HG03354 (cell line): ENCODE measurements around the gene EYS.

Experiments used
- ATAC-seq: cut with Tn5 transposase; IDR thresholded peaks from one replicate; pipeline ENCODE4 v1.9.1; 2021; ENCODE audit warnings: mild to moderate bottlenecking; ENCODE audit not compliant: unreplicated experiment, poor library complexity, severe bottlenecking

The EYS gene

DNA sequence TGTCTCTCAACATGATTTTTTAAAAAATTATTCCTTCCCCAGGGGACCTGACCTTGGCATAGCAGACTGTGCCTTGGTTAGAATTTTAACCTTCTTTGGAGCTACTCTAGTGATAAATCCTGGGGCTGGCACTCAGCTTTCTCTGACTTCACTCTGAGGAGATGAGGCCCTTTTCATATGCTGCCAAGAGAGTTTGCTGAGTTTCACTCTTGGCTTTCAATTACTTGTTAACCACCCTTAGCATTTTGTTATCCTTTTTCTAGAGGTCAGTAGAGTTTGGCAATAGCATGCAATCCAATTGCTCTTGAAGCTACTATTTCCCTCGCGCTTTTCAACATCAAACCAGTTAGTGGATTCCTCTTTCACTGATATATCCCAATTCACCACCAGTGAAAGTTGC is 920.3 kb downstream of the EYS start:
- ATAC-seq: no peak

DNA sequence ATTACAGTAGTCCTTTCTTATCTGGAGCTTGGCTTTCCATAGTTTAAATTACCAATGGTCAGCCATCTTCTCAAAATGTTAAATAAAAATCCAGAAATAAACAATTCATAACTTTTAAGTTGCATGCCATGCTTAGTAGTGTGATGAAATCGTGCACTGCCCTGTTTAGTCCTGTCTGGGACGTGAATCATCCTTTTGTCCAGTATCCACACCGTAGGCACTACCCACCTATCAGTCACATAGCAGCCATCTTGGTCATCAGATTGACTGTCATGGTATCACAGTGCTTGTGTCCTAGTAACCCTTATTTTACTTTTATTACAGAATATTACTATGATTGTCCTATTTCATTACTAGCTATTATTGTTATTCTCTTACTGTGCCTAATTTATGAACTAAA is 924.1 kb downstream of the EYS start:
- no peak for ATAC-seq

DNA sequence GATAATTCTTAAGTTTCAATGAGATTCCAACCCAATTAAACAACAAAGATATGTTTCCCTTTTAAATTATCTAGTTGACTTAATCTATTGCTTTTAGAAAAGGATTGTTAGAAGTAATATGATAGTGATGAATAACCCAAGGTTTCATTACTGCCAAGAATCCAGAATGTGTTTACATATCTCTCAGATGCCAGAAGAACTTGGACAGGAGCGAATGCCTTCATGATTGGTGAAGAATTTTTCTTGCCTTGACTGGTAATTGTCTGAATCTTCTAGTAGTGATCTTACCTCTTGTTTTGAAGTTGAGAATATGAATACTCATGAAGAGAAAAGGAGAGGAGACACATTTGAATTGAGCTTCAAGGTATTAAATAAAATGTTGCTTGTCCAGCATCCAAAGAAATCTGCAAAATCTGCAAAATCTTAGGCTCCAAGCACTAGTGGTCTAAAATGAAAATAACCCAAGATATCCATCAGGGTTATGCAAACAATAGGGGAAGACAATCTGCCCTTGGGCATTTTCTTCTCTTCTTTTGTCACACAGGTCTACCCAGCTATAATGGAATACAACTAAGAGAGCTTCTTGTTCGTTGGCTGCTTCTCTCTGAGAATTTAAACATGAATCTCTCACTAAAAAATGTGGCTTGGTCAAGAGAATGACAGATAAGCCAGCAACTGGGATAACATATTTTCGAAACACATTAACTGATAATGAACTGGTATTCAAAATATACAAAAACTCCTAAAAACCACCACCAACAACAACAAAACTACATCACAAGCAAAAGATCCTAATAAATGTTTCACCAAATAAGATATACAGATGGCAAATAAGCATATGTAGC is 928.9 kb downstream of the EYS start:
- ATAC-seq: no peak

DNA sequence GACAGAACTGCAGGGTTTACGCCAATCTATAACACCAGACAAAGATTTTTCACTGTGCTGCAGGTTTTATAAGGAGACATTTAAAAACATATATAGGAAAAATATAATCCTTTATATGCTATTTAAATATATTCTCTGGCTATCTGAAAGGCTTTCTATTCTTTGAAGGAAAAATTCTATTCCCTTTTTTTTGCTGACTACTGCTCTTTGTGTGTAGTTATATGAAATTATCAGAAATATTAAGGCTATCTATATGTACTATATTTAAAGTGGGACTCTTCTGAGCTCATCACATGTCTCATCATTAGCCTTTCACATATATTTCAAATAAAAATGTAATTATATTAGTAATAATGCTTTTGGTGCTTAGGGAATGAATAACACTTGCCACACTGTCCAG is 930.7 kb downstream of the EYS start:
- no peak for ATAC-seq

DNA sequence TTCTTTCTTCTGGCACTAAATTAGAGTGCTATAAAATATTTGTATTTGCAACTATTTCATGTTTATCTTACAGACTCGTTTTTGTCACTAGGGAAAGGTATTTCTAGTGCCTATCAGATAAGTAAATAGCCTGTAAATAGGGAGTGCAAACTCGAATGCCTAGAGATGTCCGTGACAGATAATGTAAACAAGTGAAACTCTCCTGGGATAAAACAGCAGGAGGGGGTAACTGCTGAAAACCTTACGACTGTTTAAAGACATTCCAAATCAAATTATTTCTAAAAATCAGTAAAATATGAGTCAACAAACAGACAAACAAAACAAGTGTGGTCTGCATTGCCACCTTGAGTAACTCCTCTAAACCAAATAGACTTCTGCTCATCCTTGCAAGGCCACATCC is 932.1 kb downstream of the EYS start:
- ATAC-seq: no peak

DNA sequence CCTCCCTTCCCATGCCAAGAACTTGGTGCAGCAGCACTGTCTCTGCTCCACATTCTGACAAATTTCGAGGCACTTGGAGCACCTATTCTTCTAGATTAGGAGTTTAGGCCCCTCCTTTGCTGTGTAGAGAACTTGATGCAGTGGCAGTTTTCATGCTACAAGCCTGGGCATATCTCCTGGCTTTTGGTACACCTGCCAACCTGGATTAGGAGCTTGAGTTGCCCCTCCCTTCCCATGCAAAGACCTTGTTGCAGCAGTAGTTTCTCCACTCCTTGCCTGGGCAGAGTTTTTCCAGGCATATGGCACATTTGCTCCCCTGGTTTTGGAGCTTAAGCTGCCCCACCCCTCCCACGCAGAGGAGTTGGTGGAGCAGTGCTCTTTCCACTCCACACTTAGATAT is 956.1 kb downstream of the EYS start:
- no peak for ATAC-seq

DNA sequence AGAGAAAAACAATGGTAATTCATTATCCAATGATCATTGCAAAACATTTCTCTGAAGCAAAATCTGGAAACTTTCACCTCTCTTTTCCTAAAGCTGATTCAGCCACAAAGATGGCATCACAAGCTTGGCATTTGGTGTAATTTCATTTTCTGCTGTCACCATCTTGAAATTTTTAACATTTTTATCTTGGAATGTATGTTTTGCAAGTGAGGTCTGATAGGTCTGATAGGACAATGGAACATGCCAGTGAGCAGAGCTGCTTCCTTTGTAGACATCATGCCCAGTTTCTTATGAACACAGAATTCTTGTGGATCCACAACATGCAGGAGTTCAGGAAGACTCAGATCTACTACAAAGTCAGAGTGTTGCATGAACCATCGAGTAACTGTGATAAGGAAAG is 969.6 kb downstream of the EYS start:
- no peak for ATAC-seq

DNA sequence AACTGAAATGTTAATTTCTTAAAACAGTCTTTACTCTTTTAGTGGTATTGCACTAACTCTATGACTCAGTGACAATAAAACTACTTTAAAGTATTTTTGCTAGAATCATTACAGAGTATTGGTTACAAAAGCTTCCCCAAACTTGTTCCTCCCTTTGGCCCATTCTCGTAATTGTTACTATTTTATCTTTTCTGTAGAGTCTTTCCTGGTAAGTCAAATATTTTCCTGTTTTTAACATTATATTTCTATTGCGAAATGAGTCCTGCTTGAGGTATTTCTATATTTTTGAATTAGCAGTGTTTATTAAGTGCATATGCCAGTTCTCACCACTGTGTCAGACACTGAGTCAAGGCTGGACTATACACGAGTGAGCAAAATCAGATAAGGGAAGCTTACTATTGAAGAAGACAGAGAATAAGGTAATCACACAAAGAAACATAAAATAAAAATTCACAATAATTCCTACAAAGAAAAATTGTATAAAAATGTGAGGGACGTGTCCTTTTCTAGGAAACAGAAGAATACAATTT is 970.5 kb downstream of the EYS start:
- no peak for ATAC-seq

DNA sequence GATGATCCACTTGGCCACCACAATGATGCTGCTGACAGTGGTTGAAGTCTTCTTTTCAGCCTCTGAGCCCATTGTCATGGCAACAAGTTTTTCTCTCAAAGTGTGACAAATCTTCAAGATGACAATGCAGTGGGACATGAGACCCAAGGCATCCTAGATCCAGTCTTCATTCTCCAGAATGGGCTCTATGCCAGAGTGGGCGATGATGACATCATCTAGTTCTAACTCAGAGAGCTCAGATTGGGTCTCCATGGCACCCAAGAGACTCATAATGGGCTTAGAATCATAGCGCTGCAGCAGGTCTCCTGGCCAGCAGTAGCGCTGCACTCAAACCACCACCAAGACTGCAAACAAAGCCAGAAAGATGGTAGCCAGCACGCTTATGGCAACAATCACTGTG is 973.6 kb downstream of the EYS start:
- no peak for ATAC-seq

DNA sequence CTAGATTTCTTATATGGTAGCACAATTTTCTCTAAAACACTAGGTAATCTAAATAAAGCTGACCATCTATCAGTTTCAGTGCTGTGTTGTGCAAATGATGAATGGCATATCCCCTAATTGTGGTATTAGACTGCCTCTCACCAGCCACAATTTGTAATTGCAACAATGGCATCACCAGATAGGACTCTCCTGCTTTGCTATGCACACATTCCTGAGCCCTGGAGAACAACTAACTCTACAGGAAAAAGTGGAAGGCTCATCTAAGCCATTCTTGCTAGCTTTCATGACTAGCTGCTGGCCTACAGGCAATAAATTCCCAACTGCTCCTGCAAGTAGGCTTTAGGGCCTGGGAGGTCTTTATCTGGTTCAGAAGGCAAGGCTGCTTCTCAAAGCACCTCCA is 974.1 kb downstream of the EYS start:
- no peak for ATAC-seq

DNA sequence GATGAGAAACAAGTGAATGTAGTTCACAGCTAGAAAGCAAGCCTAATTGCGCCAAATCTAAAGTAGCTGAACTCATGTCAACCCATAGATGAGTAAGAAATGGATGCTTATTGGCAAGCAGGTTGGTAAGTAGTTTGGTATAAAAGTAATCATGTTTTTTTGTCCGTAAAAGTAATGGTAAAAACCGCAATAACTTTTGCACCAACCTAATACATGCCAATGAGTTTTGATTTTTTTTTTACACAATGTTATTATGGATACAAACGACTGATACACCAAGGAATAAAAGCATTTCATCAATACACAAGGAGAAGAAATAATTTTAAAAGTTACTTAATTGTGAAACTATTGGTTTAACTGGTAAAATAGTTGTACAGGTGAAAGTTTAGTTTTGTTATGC is 977.5 kb downstream of the EYS start:
- no peak for ATAC-seq

DNA sequence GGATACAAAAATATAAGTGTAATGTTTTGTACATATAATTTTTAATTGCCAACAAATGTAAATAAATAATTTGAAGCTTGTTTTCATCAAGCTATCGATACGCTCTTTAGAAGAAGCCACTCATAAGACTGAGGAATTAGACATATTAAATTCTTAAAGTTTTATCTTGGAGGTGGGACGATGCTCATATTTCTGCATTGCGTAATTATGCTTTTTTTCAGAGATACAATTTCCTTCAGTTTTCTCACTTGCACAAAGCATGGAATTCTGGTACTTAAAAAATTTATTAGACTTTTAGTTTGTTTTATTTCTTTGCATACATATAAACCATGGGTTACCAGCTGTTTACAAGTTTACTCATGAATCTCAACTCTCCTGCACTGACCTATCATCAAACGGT is 980.0 kb downstream of the EYS start:
- ATAC-seq: no peak

DNA sequence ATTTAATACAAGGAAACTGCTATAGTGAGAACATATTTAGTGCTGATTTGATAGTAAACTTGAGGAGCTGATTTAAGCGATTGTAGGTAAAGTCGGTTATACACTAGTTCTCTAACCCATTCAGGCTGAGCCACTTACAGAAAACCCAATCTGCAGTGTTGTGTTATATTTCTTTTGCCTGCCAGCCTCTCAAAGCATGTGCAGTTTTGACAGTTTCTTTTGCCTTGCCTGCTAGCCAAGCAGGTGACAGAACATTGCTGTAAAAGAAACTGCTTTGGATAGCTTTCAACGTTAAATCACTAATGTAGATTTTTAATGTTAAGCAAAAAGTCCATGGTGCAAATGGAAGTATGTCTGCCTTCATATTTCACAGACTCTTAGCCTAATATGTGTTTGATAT is 982.9 kb downstream of the EYS start:
- no peak for ATAC-seq

DNA sequence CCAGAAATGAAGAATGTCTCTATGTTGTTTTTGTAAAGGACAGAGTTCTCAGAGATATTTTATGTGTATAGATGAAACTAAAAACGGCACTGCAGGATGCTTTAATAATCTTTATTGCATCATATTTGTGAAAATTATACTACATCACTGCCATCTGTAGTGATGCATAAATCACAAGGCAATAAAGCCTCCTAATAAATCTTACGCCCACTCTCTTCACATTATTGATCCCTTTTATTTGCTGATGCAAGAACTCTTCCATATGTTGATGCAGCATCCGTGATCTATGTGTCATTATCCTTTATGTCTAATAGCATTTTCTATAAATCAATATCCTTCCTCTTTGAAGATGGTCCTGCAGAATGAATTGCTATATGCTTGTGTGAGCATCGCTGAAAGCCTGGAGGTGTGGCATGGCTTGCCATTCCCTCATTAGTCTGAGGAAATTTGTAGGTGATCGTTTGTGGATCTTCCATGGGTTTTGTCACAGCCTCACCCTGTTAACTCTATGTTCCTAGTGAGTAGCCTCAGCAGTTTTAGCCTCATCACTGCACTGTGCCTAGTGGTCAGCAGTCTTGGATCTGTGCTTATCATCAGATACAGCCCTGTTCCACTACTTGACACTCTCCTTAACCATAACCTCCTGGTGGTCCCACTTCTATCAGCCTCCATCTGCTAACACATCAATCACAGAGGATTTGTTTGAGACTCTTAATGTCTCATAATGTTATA is 983.5 kb downstream of the EYS start:
- no peak for ATAC-seq

DNA sequence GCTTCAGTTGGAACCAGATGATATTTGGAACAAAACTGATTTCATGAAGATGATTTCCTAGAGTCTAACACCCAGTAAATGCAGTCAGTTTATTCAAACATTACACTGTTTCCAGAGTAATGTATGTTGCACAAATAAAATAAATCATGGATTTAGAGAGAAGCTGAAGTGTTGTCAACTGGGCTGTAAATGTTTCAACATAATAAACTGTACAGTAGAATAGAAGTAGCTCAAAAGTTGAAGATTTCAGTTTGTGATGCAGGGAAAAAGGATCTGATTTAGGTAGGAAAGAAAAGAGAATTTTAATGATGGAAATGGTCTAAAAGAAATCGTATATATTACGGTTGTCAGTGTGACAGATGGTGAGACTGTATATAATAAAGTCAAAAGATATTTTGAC is 985.2 kb downstream of the EYS start:
- no peak for ATAC-seq

DNA sequence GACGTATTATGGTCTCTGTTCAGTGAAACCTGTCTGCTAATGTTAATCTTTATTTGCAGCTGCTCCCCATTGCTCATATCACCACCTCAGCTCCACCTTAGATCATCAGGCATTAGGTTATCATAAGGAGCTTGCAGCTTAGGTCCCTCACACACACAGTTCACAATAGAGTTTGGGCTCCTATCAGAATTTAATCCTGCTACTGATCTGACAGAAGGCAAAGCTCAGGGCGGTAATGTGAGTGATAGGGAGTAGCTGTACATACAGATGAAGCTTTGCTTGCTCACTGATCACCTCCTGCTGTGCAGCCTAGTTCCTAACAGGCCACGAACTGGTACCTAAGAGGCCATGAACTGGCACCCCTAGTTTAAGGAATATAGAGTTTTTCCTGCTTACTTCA is 989.7 kb downstream of the EYS start:
- no peak for ATAC-seq

DNA sequence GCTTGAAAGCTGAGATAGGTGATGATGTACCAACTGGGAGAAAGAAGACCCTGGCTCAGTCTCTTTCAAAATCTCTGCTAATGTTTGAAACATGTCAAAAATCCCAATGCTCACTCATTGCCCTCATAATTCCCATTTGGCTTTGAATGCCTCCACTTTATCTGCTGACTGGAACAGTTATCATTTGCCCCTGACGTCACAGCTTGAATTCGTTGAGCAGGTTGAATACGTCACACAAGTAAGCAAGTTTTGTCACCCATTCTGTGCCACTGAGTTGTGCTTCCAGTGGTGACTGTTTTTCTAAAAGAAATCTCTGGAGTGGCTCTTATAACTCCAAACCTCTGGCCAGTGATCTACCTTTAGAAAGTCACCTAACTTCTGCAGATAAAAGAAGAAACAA is 991.4 kb downstream of the EYS start:
- ATAC-seq: no peak

DNA sequence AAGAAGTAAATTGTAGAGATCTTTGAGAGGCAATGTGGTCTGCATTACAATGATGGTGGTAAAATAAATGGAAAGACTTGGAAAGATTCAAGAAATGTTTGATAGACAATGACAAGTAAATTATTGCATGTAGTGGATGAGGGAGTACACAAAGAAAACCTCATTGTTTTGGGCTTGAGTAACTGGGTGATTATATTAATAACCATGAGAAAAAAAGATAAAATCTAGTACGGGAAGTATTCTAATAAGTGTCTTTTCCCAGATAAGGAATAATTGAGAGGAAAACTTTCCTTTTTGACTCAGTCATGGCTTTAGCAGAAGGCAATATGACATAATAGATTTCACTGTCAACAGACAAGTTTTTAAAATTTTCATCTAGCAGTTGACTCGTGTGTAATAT is 993.0 kb downstream of the EYS start:
- ATAC-seq: no peak

DNA sequence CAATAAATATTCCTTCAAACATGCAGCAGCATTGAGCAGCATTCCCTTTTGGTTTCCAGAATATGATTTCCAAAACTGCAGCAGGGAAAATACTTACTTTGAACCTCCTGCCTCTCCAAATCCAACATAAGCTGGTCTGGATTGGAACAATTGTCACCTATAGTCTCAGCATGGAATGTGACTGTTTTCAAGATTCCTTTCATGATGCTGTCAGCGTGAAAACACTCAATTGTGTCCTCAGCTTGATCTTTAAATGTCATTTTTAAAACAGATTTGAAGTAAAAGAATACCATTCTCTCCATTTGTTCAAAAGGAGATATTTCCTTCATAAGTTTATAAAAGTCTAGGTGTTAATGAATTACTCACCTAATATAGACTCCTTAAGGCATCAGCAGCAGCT is 993.9 kb downstream of the EYS start:
- ATAC-seq: no peak

DNA sequence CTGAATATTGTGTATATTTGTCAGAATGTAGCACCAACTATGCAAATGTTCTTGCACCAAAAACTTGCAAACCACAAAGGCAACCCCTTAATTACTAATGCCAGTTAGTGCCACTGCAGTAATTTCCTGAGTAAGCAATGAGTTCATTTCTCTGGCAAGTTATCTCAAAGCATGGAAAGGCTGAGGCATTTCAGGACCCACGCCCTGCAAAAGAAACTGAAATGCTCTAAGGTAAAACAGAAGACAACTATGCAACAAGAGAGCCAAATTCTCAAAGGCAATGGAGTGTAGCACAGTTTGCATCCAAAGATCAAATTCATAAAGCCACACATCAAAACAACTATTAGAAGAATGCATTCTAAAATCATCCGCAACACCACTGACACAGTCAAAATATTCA is 994.4 kb downstream of the EYS start:
- no peak for ATAC-seq

DNA sequence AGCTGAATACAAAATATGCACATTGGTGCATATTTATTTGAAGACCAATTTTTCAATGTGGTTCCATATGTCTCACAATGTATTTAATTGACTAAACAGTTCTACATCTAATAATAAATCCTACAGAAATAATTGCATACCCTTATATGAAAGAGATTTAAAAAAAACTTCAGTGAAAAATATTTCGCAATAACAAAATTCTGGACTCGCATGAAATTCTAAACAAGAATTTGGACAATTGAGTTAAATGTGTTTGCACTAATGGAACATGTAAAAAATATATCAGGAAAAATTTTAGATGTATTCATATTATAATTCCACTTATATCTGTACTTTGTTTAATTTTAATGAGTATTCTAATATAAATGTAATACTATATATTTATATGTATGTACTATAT is 1003.1 kb downstream of the EYS start:
- ATAC-seq: no peak
